A549 (cell line): ENCODE data around the gene PRICKLE1. TPM values are rescaled to one million over a fixed set of nuclear protein-coding genes. Genes with fewer than 3 reads are reported as not detected.

Experiments
- ATAC-seq, 2 experiments: fragments of 200-7000 bp in 1 of 2; fragments of >200 bp in 1 of 2; cut with Nextera tagmentation in 1 of 2; cut with Tn5 transposase in 1 of 2; 3 replicates each; pipeline versions ENCODE4 v1.8.0 to v1.9.1; 2018 to 2020; ENCODE audit warnings: mild to moderate bottlenecking in 1 of 2, moderate library complexity in 1 of 2
- CTCF ChIA-PET: fragments of 300-600 bp; sonication (Branson Sonifier 250); formaldehyde crosslinking; extraction: SDS; loops from one replicate; lab custom pipeline; 2021; ENCODE audit warnings: antibody characterized with exemption, inconsistent platforms; lab: Yijun Ruan, JAX
- POLR2A ChIA-PET: fragments of 350-600 bp; formaldehyde crosslinking; extraction: SDS; loops from one replicate; lab custom pipeline; 2021; ENCODE audit warnings: antibody characterized with exemption, inconsistent platforms; lab: Yijun Ruan, JAX
- DNase-seq, 2 experiments: peaks; one replicate each; pipeline versions ENCODE4 v3.0.0 to v3.0.0-alpha.2; 2011 to 2016; ENCODE audit warnings: low read depth in 1 of 2, low spot score in 1 of 2
- FAIRE-seq: peaks from 2 replicates; lab custom pipeline; 2011; peaks lifted over from hg19 to GRCh38; lab: Jason Lieb, UNC
- H3K27ac ChIP-seq, 2 experiments: fragments of >200 bp; sonication (Bioruptor Twin); formaldehyde crosslinking; 3 replicates each; pipeline ENCODE4 v1.5.1; 2016 to 2017
- H3K4me1 ChIP-seq: fragments of >200 bp; sonication (Bioruptor Twin); formaldehyde crosslinking; 3 replicates; pipeline ENCODE4 v1.6.1; 2016
- H3K4me2 ChIP-seq: fragments of >200 bp; sonication (Bioruptor Twin); formaldehyde crosslinking; 3 replicates; pipeline ENCODE4 v1.6.1; 2016
- H3K4me3 ChIP-seq: fragments of >200 bp; sonication (Bioruptor Twin); formaldehyde crosslinking; 3 replicates; pipeline ENCODE4 v1.5.1; 2016
- H3K9me3 ChIP-seq: fragments of >200 bp; sonication (Bioruptor Twin); formaldehyde crosslinking; 3 replicates; pipeline ENCODE4 v1.6.1; 2016
- BHLHE40 ChIP-seq: IDR thresholded peaks from 2 replicates; pipeline ENCODE4 v1.6.1; 2012; ENCODE audit warnings: low read depth, low read length, inconsistent platforms
- CHD2 ChIP-seq: fragments of 150-350 bp; IDR thresholded peaks from 2 replicates; pipeline ENCODE4 v1.6.1; 2014; ENCODE audit warnings: low read length; ENCODE audit not compliant: partially characterized antibody
- CHD4 ChIP-seq: fragments of 200-600 bp; sonication (generic); IDR thresholded peaks from 2 replicates; pipeline ENCODE4 v1.6.1; 2016; ENCODE audit warnings: antibody characterized with exemption, mild to moderate bottlenecking, borderline replicate concordance
- EHF ChIP-seq: fragments of 250-450 bp; sonication (Bioruptor Pico); IDR thresholded peaks from 2 replicates; pipeline ENCODE4 v1.5.0; 2020; ENCODE audit warnings: mild to moderate bottlenecking
- FOSL2 ChIP-seq, 2 experiments: fragments of 450-650 bp in 1 of 2; fragments of >200 bp in 1 of 2; sonication (Bioruptor Twin) in 1 of 2; formaldehyde crosslinking; IDR thresholded peaks; 2 replicates each; pipeline versions ENCODE4 v1.5.0 to v1.6.1; 2016 to 2020; ENCODE audit warnings: mild to moderate bottlenecking in 1 of 2, moderate library complexity in 1 of 2
- GATA3 ChIP-seq: IDR thresholded peaks from 2 replicates; pipeline ENCODE4 v1.6.1; 2012; ENCODE audit warnings: borderline replicate concordance
- HOXA7 ChIP-seq: fragments of 250-450 bp; sonication (Bioruptor Pico); IDR thresholded peaks from 2 replicates; pipeline ENCODE4 v1.5.0; 2020; ENCODE audit warnings: mild to moderate bottlenecking, moderate library complexity
- HOXB13 ChIP-seq: fragments of 250-450 bp; sonication (Bioruptor Pico); IDR thresholded peaks from 2 replicates; pipeline ENCODE4 v1.5.0; 2020; ENCODE audit warnings: low read depth, mild to moderate bottlenecking, moderate library complexity
- HOXB5 ChIP-seq: fragments of 250-450 bp; sonication (Bioruptor Pico); IDR thresholded peaks from 2 replicates; pipeline ENCODE4 v1.5.0; 2020; ENCODE audit warnings: mild to moderate bottlenecking, moderate library complexity
- KDM5A ChIP-seq: fragments of 200-600 bp; sonication (generic); IDR thresholded peaks from 2 replicates; pipeline ENCODE4 v1.6.1; 2016; ENCODE audit warnings: antibody characterized with exemption, mild to moderate bottlenecking
- MAFK ChIP-seq: fragments of 450-650 bp; IDR thresholded peaks from 2 replicates; pipeline ENCODE4 v1.6.1; 2014; ENCODE audit not compliant: partially characterized antibody
- NFE2L2 ChIP-seq: fragments of 150-350 bp; conservative IDR thresholded peaks from 2 replicates; pipeline ENCODE4 v1.6.1; 2014; ENCODE audit warnings: low read length
- NR3C1 ChIP-seq: fragments of >200 bp; sonication (Bioruptor Twin); formaldehyde crosslinking; IDR thresholded peaks from 3 replicates; pipeline ENCODE4 v1.6.1; 2017
- RAD21 ChIP-seq, 2 experiments: fragments of >200 bp in 1 of 2; sonication (Bioruptor Twin) in 1 of 2; formaldehyde crosslinking in 1 of 2; IDR thresholded peaks in 1 of 2; conservative IDR thresholded peaks in 1 of 2; 2 replicates in 1 of 2; 3 replicates in 1 of 2; pipeline ENCODE4 v1.6.1; 2012 to 2018; ENCODE audit warnings: inconsistent platforms in 1 of 2
- RARB ChIP-seq: fragments of 250-450 bp; sonication (Bioruptor Pico); IDR thresholded peaks from 2 replicates; pipeline ENCODE4 v1.8.0; 2021; ENCODE audit warnings: mild to moderate bottlenecking, moderate library complexity
- ZFP36 ChIP-seq: fragments of 450-650 bp; IDR thresholded peaks from 2 replicates; pipeline ENCODE4 v1.6.1; 2014; ENCODE audit warnings: borderline replicate concordance; ENCODE audit not compliant: partially characterized antibody
- ZSCAN20 ChIP-seq: fragments of 250-450 bp; sonication (Bioruptor Pico); IDR thresholded peaks from 2 replicates; pipeline ENCODE4 v1.8.0; 2022; ENCODE audit warnings: mild to moderate bottlenecking, moderate library complexity
- WGBS: methylation state at CpG from one replicate; pipeline ENCODE4 v1.1.6; 2017; ENCODE audit errors: missing lambda C conversion rate; 5-methylcytosine and 5-hydroxymethylcytosine counted together
- polyA plus RNA-seq, 4 experiments: library from polyadenylated mRNA; depleted of rRNA in 3 of 4; stranded (reverse); fragments of >200 nt; fragmentation: RNase III in 1 of 4; extraction: RNeasy Plus Mini Kit Qiagen cat#74134 plus additional on column Dnase treatment in 1 of 4; gene quantifications; 2 replicates in 3 of 4; 3 replicates in 1 of 4; pipeline ENCODE4 v1.2.3, GENCODE V29; 2011 to 2017
- TF ChIP-seq, protein P1 (sequence below): fragments of 250-450 bp; sonication (Bioruptor Pico); IDR thresholded peaks from 2 replicates; pipeline ENCODE4 v1.5.0; 2020; ENCODE audit warnings: low read depth, mild to moderate bottlenecking, moderate library complexity
- TF ChIP-seq, protein P2 (sequence below): fragments of >200 bp; sonication (Bioruptor Twin); formaldehyde crosslinking; IDR thresholded peaks from 3 replicates; pipeline ENCODE4 v1.6.1; 2016

PRICKLE1 gene
- polyA plus RNA-seq, 2 of the 4 experiments (the other 2 are of a cell fraction), result 1.5 to 1.8 TPM

- ATAC-seq (no peak), FAIRE-seq (no peak), DNase-seq (no peak)
- Histone ChIP-seq H3K4me1 (peaks cover 18% of the 10 kb centered on the region; the same call in 1 of the 3 replicates), H3K9me3 (no peaks in the 10 kb centered on the region), H3K27ac (no peak overlapping the region), H3K4me3 (no peak overlapping the region), H3K4me2 (no peak overlapping the region)
- no peak for TF ChIP-seq HOXB13 (CRISPR knock-in tag)
- no peak for TF ChIP-seq GATA3
- no peak for TF ChIP-seq HOXA7 (CRISPR knock-in tag)
- TF ChIP-seq MAFK, result no peak
- ChIA-PET POLR2A (no interaction called here), CTCF (no interaction called here)
- 56% methylated on average over 5 of the region's 5 CpGs for WGBS
These were observed 3.7 kb downstream of the PRICKLE1 start for GRCh38 chr12:42585841-42586216.

- ATAC-seq, result no peak
- TF ChIP-seq, protein P1, sequence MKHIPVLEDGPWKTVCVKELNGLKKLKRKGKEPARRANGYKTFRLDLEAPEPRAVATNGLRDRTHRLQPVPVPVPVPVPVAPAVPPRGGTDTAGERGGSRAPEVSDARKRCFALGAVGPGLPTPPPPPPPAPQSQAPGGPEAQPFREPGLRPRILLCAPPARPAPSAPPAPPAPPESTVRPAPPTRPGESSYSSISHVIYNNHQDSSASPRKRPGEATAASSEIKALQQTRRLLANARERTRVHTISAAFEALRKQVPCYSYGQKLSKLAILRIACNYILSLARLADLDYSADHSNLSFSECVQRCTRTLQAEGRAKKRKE (CRISPR knock-in tag), result no peak
- TF ChIP-seq RARB, result no peak
- no peak for TF ChIP-seq ZFP36
- no peak for TF ChIP-seq HOXB13 (CRISPR knock-in tag)
- no peak for TF ChIP-seq CHD4
- no peak for TF ChIP-seq RAD21 (conservative IDR thresholded peaks at IDR 0.05 in 1 of 2, IDR thresholded peaks at IDR 0.05 in 1 of 2)
- TF ChIP-seq ZSCAN20 (CRISPR knock-in tag), result no peak
- no peak for TF ChIP-seq HOXB5
- TF ChIP-seq NR3C1, result no peak
- TF ChIP-seq, all 56 proteins: peak for 0
- WGBS, result 29% methylated on average over 4 of the region's 4 CpGs
- peaks cover 18% of the 10 kb centered on the region; the same call in 1 of the 3 replicates for H3K4me1 ChIP-seq
- CTCF ChIA-PET, result no interaction called here
- H3K4me3 ChIP-seq, result no peak overlapping the region
- POLR2A ChIA-PET, result interaction anchor here (0.7 kb wide), 1 partner anchor 1395 kb away, joined by 4 read pairs; no protein-coding TSS in a partner anchor
- FAIRE-seq (no peak), DNase-seq (no peak)
- no peaks in the 10 kb centered on the region for H3K9me3 ChIP-seq
- H3K4me2 ChIP-seq, result no peak overlapping the region
- no peak overlapping the region for H3K27ac ChIP-seq
These were observed 4.2 kb downstream of the PRICKLE1 start for GRCh38 chr12:42585154-42585840.

DNA sequence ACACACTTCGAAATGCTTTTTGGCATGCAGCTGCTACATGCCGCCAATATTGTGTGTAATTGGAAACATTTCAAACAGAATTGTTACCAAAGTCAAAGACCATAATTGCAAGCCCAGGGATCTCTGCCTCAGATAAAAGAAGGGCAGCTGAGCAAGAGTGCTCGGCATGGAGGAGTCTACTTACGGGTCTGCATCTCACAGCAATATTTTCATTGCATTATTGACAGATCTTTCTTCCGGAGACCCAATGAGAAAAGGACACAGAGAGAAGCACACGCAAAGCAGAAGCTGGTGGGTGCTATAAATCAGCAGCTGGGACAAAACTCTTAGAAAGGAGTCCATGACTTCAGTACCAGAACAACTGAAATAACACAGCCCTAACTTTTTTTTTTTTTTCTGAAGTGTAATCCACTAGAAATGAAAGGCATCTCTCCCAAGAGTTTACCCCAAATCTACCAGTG, 4.9 kb downstream of the PRICKLE1 start:
- H3K4me3 ChIP-seq, result no peak overlapping the region
- TF ChIP-seq, protein P2, sequence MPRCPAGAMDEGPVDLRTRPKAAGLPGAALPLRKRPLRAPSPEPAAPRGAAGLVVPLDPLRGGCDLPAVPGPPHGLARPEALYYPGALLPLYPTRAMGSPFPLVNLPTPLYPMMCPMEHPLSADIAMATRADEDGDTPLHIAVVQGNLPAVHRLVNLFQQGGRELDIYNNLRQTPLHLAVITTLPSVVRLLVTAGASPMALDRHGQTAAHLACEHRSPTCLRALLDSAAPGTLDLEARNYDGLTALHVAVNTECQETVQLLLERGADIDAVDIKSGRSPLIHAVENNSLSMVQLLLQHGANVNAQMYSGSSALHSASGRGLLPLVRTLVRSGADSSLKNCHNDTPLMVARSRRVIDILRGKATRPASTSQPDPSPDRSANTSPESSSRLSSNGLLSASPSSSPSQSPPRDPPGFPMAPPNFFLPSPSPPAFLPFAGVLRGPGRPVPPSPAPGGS, result no peak
- TF ChIP-seq ZSCAN20 (CRISPR knock-in tag) (no peak), FOSL2 (IDR thresholded peaks at IDR 0.05) (no peak), FOSL2 (CRISPR knock-in tag; IDR thresholded peaks at IDR 0.05) (no peak), NR3C1 (no peak), BHLHE40 (no peak), MAFK (no peak), CHD2 (no peak), NFE2L2 (no peak), RAD21 (conservative IDR thresholded peaks at IDR 0.05 in 1 of 2, IDR thresholded peaks at IDR 0.05 in 1 of 2) (no peak), EHF (CRISPR knock-in tag) (no peak), KDM5A (no peak), HOXB5 (no peak)
- TF ChIP-seq, protein P1 (CRISPR knock-in tag), result no peak
- ChIA-PET POLR2A (interaction anchor here (0.7 kb wide), 1 partner anchor 1394 kb away, joined by 4 read pairs; no protein-coding TSS in a partner anchor), CTCF (no interaction called here)
- no peaks in the 10 kb centered on the region for H3K9me3 ChIP-seq
- ATAC-seq (no peak), DNase-seq (no peak), FAIRE-seq (no peak)
- peaks cover 18% of the 10 kb centered on the region; the same call in 1 of the 3 replicates for H3K4me1 ChIP-seq
- no peak overlapping the region for H3K4me2 ChIP-seq
- 58% methylated on average over 6 of the region's 6 CpGs for WGBS
- no peak overlapping the region for H3K27ac ChIP-seq
